AG04449 (cell line): ENCODE results near the gene ANO6.

Experiments used
- CTCF ChIA-PET: fragments of 350-600 bp; formaldehyde crosslinking; extraction: SDS; loops from one replicate; lab custom pipeline; 2021; ENCODE audit warnings: antibody characterized with exemption; lab: Yijun Ruan, JAX
- POLR2A ChIA-PET: fragments of 400-600, 350-600 bp; formaldehyde crosslinking; extraction: SDS; loops from one replicate; lab custom pipeline; 2020; ENCODE audit warnings: antibody characterized with exemption, inconsistent platforms; lab: Yijun Ruan, JAX
- DNase-seq: peaks from one replicate; pipeline ENCODE4 v3.0.0-alpha.2; 2010; ENCODE audit warnings: low read depth, low spot score
- H3K4me3 ChIP-seq: 2 replicates; pipeline ENCODE4 v1.5.1; 2011; ENCODE audit warnings: low read depth, mild to moderate bottlenecking, control low read depth, low read length
- CTCF ChIP-seq: IDR thresholded peaks from one replicate; pipeline ENCODE4 v1.5.1; 2011; ENCODE audit warnings: mild to moderate bottlenecking, moderate library complexity, low read length, control low read depth, inconsistent platforms; ENCODE audit not compliant: insufficient read depth; ENCODE audit errors: missing control alignments

ANO6 gene

GRCh38 chr12:45337835-45338234 is 121.9 kb downstream of the ANO6 start:
- H3K4me3 ChIP-seq, result no peak overlapping the region
- CTCF ChIA-PET, result interaction anchor here (1.0 to 1.7 kb wide), 3 partner anchors 10 to 167 kb away, joined by 3 to 5 read pairs (median 3); no protein-coding TSS in a partner anchor
- no peak for TF ChIP-seq CTCF
- DNase-seq, result no peak
- POLR2A ChIA-PET, result no interaction called here

DNA sequence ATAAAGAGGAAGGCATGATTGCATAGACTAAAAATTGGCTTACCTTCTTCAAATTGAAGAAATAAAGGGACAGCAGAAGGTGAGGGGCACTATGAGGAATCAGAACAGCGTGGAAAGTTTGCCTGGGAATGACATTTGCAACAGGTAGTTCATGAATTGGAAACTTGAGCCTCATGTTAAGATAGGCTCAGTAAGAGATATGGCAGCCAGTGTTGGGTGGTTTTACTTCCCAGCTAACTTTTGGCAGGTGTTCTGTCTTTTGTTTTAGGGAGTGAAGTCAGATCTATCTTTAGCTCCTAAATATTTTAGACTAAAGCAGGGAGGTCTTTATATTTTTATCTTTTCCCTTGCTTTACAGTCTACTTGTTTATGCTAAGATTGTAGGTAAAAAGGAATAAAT is 122.4 kb downstream of the ANO6 start:
- ChIA-PET CTCF (interaction anchor here (1.0 to 1.7 kb wide), 2 partner anchors 11 to 168 kb away, joined by 3 to 5 read pairs; no protein-coding TSS in a partner anchor), POLR2A (no interaction called here)
- H3K4me3 ChIP-seq, result no peak overlapping the region
- TF ChIP-seq CTCF, result no peak
- no peak for DNase-seq

- no peak overlapping the region for H3K4me3 ChIP-seq
- no peak for DNase-seq
- no peak for TF ChIP-seq CTCF
- CTCF ChIA-PET, result interaction anchor here (1.7 kb wide), 1 partner anchor 11 kb away, joined by 5 read pairs; no protein-coding TSS in a partner anchor
- POLR2A ChIA-PET, result no interaction called here
Measured at GRCh38 chr12:45339035-45339434, 123.1 kb downstream of the ANO6 start.

DNA sequence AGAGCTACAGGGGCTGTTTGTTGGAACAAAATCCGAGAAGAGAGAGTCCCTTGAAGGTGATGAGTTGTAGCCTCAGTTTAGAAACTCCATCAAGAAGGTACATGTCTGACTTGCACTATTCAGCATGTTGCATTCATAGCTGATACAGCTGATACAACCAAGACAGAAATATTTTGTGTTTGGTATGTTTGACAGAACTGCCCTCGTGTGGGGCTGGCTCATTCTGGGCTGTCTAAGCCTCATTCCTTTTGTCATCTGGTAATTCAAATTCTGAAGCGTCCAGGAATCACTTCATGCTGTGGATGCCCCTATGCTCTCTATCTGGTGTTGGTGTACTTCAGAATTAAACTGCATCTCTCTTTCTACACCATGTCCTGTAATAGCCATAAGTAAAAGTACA is 126.3 kb downstream of the ANO6 start:
- DNase-seq, result no peak
- ChIA-PET POLR2A (no interaction called here), CTCF (interaction anchor here (0.8 kb wide), 1 partner anchor 15 kb away, joined by 4 read pairs; no protein-coding TSS in a partner anchor)
- H3K4me3 ChIP-seq, result no peak overlapping the region
- TF ChIP-seq CTCF, result no peak

DNA sequence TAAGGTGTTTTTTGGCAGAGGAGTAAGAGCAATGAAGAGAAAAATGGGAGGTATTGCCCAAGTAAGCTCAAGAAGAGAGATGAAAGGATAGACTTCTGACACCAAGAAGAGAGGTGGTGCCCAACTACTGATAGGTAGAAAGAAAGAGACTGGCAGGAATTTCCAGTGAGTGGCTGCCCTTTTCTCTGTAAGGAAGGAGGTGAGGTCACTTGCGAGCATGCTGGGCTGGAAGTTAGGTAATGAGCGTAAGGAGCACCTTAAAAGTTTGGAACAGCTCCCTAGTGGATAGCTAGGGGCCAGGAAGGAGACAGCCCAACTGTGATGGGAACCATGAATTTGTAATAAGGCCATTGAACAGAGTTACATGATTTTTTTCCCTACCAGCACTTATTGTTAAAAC is 127.0 kb downstream of the ANO6 start:
- no peak overlapping the region for H3K4me3 ChIP-seq
- no peak for DNase-seq
- TF ChIP-seq CTCF, result no peak
- POLR2A ChIA-PET, result no interaction called here
- CTCF ChIA-PET, result interaction anchor here (1.2 kb wide), 2 partner anchors 9 to 14 kb away, joined by 4 read pairs; no protein-coding TSS in a partner anchor

DNA sequence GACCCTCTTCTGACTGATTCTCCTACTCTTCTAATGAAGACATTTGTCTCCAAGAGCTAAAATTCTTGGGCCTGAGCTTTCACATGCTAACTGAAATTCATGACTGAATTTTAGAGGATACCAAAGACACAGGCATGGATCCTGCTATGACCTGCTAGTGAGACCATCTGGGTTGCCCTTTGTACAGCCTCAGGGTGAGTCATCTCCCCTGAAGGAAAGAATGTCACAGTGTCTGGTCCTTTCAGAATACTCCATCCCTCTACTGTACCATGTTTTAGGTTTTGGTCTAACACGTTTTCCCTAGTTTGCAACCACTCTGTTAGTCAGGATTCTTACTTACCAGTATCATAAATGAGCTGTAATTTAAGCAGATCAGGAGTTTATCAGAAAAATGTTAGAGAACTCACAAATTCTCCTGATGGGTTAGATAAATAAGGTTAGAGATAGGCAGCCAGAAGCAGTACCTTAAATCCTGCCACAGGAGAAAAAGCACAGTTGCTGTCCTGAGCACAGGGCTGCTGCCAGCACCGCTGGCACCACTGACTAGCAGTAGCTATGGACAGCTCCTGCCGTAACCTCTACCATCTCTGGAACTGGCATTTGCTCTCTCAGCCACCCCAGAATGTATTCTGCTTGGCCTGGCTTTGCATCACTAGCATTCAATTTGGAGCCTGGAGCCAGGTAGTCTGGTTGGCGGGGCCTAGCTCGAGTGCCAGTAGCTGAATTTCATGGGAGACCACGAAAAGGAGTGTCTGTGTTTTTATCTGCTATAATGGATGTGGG is 127.6 kb downstream of the ANO6 start:
- ChIA-PET POLR2A (interaction anchor here (0.7 kb wide), 1 partner anchor 19 kb away, joined by 3 read pairs; no protein-coding TSS in a partner anchor), CTCF (interaction anchor here (1.2 kb wide), 2 partner anchors 9 to 14 kb away, joined by 4 read pairs; no protein-coding TSS in a partner anchor)
- no peak for DNase-seq
- H3K4me3 ChIP-seq, result no peak overlapping the region
- TF ChIP-seq CTCF, result no peak
